Putamen (tissue), 1 donor: Measurements from ENCODE around the gene CTRL.
"Not testable (repeated sequence)": the region's sequence is repeated elsewhere in the genome, so short reads cannot be mapped to it uniquely, and the experiment has no call there.

Experiments used
- DNase-seq: peaks from one replicate; pipeline ENCODE4 v3.0.0-alpha.2; 2016; ENCODE audit warnings: low spot score

The CTRL gene

DNA sequence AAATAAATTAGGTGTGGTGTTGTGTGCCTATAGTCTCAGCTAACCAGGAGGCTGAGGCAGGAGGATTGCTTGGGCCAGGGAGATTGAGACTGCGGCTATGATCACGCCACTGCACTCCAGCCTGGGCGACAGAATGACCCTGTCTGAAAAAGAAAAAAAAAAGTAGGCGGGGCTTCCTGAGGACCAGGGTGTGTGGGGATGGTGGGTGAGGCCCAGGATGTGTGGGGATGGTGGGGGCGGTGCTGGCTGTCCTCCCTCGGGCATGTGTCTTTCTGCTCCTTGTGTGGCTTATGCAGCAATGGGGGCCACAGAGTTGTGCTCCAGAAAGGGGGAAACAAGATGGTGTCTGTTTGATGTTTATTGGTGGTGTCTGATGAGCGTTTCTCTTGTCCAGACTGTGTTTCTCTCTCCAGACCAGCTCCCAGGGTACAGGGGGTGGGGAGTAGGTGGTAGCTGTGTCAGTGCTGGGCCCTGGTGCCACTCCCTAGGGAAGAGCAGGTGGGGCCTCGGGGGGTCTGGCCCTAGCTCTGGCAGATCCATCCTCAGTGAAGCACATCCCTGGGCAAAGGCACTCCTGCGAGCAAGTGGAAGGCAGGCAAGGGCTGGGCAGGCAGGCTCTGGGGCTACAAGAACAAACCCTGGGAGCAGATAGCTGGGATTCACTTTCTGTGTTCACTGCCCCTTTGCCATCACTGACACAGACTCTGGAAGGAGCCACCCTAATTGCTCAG, 10.0 kb upstream of the CTRL start:
- DNase-seq = no peak

GRCh38 chr16:67940446-67941089, 8.9 kb upstream of the CTRL start:
- DNase-seq = no peak

DNA sequence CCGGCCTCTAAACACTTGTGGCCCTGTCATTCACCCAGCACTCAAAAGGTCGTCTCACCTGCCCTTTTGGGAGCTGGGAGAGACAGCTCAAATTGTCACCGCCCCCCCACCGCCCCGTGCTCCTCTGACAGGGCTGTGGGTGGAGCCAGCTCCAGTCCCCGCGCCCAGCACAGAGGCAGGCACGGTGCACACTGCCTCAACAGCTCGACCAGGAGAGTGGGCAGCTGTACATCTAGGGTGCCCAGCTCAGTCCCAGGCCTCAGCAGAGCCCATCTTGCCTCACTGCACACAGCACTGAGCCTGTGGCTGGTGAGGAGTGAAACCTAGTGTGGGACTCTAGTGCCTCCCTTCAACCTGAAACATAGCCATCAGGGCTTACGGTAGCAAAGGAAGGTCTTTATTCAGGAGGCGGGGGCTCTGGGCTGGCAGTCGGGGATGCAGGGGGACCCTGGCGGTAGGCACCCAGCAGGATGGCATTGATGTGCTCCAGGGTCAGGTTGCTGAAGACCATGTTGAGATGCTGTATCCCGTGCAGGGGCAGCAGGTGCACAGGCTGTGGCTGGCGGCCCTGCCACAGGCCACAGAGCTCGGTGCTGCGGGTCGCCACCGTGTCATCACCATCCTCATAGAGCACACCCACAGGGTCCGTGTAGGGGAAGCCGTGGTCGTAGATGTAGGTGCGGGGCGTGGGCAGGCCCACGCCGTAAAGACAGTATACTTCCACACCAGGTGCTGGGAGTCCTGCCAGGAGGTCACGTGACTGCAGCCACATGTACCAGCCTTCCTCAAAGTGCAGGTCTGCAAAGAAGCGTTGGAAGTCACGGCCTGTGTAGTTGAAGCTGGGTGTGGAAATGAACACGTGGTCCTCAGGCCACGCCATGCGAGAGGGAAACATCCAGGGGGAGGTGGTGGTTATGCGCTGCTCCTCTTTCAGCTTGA, 8.1 kb upstream of the CTRL start:
- no peak for DNase-seq

DNA sequence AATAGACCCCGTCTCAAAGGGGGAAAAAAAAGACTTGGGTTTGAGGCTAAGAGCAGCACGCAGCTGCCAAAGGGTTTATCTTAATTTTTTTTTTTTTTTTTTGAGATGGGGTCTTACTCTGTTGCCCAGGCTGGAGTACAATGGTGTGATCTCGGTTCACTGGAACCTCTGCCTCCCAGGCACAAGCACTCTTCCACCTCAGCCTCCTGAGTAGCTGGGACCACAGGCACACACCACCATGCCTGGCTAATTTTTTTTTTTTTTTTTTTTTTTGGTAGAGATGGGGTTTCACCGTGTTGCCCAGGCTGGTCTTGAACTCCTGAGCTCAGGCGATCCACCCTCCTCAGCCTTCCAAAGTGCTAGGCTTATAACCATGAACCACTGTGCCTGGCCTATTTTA, 6.1 kb upstream of the CTRL start:
- not testable (repeated sequence) for DNase-seq

GRCh38 chr16:67936880-67937605, 5.4 kb upstream of the CTRL start:
- DNase-seq = no peak

DNA sequence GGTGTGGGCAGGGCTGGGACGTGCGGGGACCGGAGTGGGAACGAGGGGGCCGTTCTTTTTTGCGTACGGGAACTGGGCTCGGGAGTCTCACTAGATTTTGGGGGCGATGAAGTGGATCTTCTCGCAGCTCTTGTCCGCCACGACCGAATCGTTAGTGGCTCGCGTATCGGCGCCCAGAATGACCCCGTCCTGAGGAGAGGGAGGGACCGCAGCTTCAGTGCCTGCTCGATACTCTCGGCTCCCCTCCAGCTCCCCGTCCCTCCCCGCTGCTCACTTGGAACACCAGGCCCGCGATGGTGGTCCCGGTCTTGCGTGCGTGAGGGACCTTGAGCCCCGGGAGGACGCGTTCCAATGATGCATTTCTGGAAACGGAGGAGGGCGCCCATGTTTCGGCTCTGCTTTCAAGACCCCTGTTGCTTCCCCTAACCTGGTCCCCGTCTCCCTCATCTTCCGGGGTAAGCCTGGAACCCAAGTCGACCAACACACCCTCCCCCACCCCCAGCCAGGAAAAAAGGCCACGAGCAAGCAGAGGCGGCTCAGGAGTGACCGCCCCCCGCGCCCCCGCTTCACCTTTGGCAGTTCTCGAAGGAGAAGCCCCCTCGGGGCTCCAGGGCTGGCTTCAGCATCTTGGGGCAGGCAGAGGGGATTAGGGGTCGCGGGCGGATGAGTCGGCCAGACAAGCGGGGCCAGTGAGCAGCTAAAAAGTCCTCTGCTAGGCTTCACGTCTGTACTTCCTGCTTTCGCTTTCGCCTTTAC, 4.6 kb upstream of the CTRL start, which contains the start of gene PSMB10:
TSS of gene PSMB10 (minus strand) at position 727 of the 756 bp plus-strand sequence. CDS start at position 626, 101 bp downstream.
- DNase-seq = peak; percentile 57

GRCh38 chr16:67935402-67936123, 3.9 kb upstream of the CTRL start:
- peak; percentile 96 for DNase-seq

DNA sequence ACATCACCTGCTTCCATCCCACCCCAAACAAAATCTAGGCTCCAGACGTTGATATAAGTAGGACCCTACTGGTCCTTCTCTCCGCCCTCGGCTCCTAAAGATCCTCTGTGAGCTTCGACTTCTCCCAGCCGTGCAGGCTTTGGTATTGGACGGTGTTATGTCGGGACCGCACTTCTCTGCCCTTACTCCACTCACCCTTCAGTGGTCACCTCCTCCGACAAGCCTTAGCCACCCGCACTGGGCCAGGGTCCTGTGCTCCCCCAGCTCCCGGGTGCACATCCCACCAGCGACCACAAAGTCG, 3.4 kb upstream of the CTRL start:
- DNase-seq = no peak

DNA sequence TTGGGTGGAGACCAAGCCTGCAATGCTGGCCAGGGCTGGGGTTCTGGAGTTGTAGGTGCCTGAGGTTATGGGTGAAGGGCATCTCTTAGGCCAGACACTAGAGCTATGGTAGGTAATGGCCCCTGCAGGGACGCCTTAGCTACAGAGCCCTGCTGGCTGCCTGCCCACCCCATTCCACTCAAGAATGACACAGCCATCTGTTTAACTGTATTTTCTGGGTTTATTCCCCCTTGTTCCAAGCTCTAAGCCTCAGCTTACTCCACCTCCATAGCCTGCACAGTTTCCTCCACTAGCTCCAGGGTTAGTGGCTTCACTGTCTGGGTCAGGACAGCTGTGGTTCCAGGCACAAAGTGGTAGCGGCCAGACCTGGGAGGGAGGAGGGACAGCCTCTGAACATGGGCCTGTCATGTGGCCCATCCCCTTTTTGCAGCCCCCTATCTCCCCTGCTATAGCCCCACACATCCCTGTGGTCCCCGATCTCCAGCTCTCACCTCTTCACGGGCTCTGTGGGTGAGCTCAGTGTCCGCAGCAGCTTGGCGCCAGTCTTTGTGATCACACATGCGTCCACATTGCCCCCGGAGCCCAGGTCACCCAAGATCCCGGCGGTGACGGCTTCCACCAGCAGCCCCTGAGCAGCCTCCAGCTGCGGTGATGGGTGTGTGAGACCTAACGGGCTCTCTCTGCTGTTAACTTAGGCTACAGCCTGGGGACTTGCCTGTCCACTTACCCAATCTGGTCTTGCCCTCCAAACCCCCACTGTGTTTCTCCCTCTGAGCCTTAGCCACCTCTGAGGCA, 2.8 kb upstream of the CTRL start:
- DNase-seq = no peak

GRCh38 chr16:67933805-67934204, 2.1 kb upstream of the CTRL start:
- no peak for DNase-seq

DNA sequence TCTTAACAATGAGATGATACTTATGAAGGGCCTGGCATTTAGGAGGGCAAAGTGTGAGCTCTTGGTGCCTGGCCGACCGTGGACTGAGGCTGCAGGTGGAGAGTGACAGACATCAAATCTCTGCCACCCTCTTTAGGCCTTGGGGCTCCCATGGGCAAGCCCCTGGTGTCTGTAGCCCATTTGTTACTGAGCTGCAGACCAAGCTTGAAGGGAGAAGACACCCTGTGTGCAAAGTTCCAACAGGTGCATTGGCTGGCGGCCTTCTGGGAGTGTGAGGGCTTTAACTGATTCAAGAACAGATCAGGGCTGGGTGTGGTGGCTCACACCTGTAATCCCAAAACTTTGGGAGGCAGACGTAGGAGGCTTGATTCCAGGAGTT, 789 bp upstream of the CTRL start:
- DNase-seq = no peak

DNA sequence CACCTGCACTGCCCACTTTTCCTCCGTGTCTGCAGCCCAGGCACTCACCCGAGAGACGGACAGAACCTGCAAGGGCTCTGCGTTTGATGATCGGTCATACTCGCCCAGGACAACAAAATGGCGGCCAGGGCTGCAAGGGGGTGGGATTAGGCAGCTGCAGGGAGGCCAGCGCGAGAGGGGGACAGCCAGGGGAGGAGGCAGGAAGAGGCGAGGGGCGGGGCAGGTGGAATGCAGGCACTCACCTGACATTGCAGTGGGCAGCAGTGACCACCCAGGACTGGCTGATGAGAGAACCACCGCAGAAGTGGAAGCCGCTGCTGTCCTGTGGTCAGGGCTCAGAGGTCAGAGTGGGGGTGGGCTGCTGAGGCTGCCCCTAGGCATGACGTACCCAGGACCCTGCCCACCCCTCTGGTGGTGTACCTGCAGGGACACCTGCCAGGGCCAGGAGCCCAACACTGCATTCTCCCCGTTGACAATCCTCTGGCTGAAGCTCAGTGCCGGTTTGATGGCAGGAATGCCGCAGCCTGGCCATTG, 917 bp downstream of the CTRL start:
- DNase-seq = no peak

DNA sequence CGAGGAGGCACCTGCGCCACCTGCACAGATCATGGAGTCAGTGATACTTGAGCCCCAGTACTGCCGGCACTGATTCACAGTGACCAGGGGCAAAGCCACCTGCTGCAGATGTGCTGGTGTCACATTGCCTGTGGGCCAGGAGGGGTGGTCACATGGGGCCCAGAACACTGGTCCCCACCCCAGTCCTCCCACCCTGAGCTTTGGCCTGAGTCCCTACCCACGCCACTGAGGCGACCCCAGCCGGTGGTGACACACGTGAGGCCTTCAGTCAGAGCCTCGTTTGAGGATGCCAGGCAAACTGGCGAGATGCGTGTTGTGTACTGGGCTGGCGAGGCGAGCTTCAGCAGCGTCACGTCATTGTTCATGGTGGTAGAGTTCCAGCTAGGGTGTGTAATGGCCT, 1.5 kb downstream of the CTRL start:
- no peak for DNase-seq

DNA sequence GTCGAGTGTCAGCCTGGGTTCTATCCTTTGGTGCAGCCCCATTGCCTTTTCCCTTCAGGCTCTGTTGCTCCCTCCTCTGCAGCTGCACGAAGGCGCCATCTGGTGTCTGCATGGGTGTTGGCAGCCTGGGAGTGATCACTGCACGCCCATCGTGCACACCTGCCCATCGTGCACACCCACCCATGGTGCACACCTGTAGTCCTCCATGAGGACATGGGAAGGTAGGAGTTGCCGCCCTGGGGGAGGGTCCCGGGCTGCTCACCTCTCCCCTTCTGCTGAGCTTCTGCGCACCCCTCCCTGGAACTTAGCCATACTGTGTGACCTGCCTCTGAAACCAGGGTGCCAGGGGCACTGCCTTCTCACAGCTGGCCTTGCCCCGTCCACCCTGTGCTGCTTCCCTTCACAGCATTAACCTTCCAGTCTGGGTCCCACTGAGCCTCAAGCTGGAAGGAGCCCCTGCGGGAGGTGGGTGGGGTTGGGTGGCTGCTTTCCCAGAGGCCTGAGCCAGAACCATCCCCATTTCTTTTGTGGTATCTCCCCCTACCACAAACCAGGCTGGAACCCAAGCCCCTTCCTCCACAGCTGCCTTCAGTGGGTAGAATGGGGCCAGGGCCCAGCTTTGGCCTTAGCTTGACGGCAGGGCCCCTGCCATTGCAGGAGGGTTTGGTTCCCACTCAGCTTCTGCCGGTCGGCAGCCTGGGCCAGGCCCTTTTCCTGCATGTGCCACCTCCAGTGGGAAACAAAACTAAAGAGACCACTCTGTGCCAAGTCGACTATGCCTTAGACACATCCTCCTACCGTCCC, 2.9 kb downstream of the CTRL start:
- peak; percentile 70 for DNase-seq

DNA sequence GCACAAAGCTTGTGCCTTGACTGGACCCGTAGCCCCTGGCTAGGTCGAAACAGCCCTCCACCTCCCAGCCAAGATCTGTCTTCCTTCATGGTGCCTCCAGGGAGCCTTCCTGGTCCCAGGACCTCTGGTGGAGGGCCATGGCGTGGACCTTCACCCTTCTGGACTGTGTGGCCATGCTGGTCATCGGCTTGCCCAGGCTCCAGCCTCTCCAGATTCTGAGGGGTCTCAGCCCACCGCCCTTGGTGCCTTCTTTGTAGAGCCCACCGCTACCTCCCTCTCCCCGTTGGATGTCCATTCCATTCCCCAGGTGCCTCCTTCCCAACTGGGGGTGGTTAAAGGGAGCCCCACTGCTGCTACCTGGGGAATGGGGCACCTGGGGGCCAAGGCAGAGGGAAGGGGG, 3.5 kb downstream of the CTRL start:
- DNase-seq = no peak

DNA sequence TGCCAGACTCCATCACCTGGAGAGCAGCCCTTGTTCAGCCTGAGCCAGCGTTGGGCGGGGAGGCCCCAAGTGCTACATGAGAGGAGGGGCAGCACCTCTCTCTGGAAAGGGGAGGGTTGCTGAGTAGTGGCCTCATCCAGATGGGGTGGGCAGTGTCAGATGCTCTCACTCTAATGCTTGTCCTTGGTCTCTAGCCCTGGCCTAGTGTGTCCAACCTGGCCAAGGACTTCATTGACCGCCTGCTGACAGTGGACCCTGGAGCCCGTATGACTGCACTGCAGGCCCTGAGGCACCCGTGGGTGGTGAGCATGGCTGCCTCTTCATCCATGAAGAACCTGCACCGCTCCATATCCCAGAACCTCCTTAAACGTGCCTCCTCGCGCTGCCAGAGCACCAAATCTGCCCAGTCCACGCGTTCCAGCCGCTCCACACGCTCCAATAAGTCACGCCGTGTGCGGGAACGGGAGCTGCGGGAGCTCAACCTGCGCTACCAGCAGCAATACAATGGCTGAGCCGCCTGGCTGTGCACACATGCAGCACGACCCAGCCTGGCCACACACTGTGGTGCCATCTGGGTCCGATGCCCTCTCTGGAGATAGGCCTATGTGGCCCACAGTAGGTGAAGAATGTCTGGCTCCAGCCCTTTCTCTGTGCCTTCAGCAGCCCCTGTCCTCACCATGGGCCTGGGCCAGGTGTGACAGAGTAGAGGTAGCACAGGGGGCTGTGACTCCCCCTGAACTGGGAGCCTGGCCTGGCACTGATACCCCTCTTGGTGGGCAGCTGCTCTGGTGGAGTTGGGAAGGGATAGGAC, 4.3 kb downstream of the CTRL start:
- DNase-seq = no peak

DNA sequence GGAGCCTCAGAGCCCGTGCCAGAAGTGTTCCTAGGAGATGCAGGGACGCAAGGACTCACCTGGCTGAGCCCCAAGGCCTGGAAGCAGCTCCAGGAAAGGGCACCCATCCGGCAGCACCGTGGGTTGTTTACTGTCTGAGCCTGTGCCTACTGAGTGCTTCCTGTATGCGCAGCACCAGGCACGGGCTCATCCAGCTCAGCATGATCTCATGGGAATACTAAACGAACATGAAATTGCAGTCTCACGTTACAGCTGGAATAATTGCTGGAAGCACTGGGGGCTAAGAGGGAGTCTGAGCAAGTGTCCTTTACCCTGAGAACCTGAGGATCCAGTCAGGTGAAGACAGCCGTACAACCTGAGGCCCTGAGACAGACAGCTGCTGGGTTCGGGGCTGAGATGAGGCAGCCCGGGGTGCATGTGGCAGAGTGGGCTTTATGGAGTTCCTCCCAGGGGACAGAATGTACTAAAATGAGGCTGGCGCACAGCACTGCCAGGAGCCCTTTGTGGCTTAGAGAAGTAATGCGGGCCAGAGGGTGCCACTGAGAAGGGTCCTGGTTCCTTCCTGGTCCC, 5.4 kb downstream of the CTRL start:
- DNase-seq = no peak
